Activated CD4-positive, alpha-beta T cell treated with anti-CD3 and anti-CD28 coated beads for 24 hours (primary cell): ENCODE results near the gene SUV39H1.
A peak's percentile ranks its signal among the peaks of the same experiment; 100 is the strongest.
"Not testable (repeated sequence)": the region's sequence is repeated elsewhere in the genome, so short reads cannot be mapped to it uniquely, and the experiment has no call there.

Experiments used
- DNase-seq, 2 donors: peaks; one replicate each; pipeline ENCODE4 v3.0.0-alpha.2; 2020; ENCODE audit warnings: low read depth in 2 of 2

SUV39H1 gene

DNA sequence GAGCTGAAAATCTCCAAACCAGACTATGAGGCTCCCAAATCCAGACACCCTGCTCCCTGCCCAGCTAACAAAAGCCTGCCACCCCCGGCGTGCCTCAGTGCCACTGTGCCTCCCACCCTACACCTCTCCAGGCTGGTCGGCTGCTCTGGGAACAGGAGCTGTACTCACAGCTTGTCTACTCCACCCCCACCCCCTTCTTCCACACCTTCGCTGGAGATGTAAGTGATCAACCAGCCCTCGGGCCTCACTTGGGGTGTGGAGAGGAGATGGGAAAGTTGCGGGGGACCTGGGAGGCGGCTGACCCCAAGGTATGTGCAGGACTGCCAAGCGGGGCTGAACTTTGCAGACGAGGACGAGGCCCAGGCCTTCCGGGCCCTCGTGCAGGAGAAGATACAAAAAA lies 11.1 kb upstream of the SUV39H1 start:
- DNase-seq, result no peak

DNA sequence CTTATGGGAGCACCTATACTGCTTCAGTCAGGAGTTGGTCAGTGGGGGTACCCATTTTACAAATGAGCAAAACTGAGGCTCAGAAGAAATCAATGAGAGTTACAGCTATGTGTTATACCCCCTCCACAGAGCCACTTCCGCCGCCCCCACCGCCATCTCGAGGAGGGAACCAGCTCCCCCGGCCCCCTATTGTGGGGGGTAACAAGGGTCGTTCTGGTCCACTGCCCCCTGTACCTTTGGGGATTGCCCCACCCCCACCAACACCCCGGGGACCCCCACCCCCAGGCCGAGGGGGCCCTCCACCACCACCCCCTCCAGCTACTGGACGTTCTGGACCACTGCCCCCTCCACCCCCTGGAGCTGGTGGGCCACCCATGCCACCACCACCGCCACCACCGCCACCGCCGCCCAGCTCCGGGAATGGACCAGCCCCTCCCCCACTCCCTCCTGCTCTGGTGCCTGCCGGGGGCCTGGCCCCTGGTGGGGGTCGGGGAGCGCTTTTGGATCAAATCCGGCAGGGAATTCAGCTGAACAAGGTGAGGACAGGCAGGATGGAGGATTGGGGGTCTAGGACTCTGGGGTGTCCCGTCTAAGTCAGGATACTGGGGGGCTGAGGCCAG lies 7.9 kb upstream of the SUV39H1 start:
- no peak for DNase-seq

GRCh38 chrX:48689208-48689920 lies 7.2 kb upstream of the SUV39H1 start:
- DNase-seq, result no peak

DNA sequence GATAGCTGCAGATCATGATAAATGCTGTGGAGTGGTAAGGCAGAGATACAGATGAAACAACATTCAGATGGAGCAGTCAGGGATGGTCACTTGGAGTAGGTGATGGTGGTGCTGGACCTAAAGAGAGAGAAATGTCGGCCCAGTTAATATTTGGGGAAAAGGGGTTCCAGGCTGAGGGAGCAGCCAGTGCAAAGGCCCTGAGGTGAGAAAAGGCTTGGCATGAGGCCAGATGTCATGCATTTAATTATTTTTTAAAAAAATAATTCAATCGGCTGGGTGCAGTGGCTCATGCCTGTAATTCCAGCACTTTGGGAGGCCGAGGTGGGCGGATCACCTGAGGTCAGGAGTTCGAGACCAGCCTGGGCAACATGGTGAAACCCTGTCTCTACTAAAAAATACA lies 4.8 kb upstream of the SUV39H1 start:
- DNase-seq, result not testable (repeated sequence)

DNA sequence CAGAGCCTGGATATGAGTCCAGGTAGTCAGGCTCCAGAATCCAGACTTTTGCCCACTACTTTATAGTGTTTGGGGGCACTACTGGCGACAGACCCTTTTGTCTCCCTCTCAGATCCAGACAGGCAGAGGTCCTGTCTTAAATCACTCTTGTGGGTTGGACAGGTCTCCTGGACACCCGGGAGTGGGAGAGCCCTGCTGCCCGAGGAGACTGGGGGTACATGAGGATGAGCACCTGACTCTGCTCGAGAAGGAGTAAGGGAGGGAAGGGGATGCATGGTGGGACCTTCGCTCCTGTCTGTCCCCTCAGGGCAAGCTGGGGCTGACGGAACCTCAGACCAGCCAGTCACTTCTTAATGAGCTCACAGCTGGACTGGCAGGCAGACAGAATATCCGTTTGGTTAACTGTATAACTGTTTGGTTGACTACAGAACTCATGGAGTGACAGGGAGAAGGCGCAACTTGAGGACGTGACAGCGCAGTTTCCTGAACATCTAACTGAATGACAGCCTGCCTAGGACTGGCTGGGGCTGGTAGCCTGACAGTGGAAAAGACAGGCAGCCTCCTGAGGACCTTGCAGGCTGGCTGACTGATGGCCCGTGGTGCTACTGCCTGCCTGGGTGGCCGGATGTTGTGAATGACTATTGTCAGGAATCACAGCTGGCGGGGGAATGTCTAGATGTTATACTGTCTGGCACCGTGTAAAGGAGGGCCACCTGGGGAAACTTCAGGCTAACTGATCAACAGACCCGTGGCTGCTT lies 1.6 kb upstream of the SUV39H1 start:
- no peak for DNase-seq

GRCh38 chrX:48695534-48695896 lies 1.0 kb upstream of the SUV39H1 start:
- no peak for DNase-seq

DNA sequence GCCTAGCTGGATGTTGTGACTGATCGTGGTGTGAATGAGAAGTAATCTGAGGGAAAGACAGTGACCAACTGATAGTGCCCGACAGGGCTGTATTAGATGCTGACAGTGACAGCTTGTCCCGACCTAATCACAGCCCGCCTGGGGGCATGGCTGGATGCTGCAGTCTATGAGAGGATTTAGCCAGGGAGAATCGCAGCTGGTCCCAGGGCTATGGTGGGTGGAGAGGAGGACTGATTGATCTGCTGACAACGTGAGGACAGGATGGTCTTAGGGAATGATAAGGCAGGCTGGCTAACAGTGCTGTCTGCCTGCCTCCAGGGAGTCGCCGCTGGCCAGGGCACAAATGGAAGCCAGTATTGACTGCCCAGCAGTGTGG lies 621 bp upstream of the SUV39H1 start:
- no peak for DNase-seq

DNA sequence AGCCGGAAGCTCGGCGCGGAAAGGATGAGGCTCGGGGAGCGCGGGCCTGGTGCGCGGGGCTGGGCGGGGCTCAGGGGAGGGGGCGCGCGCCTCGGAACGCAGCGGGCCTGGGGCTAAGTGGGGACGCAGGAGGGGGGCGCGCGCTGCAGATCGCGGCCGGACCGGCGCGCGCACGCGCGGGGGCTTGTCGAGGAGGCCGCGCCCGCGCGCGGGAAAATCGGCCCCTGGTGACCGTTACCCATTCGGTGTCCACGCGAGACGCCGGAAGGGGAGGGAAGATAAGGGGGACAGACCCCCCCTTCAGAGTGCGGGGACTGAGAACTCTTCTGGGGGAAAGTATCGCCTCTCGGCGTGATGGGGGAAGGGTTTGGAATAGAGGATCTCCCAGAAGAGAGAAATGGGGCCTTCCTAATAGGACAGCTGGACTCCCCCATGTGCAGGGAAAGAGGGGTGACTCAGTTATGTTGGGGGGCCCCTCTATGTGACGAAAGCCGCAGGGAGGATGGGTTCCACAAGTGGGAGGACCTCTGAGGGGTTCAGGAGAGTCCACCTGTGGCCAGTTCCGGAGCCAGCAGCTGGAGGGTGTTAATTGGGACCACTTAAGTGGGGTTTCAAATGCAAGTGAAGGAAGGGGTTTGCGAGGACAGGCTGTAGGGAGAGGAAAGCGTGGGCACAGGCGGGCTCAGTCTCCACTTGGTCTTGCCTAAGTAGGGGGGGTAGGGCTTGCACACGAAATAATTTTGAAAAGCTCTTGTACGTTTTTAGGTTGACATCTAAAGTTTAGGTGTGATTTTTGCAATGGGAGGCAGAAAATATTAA lies 584 bp downstream of the SUV39H1 start:
- peak in 1 of 2 donors; percentile 28 for DNase-seq

DNA sequence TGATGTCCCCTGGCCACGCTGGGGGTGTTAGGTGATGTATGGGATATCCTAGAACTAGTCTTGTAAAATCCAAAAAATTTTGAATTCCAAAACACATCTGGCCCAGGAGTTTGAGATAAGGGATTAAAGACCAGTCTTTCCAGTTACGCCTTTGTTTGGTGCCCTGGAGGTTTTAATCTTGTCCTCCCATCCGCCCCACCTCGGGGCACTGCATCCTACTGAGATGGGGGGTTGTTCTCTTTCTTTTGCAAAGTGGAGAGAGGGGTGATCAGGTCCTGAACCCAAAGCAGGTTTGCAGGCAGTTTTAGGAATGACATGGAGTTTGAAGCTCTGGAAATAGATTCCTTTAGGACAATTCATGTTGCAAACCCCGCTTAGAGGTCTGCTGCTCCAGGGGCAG lies 1.8 kb downstream of the SUV39H1 start:
- DNase-seq, result no peak

- no peak for DNase-seq
These were observed 3.7 kb downstream of the SUV39H1 start for GRCh38 chrX:48700246-48700645.

- DNase-seq, result no peak
These were observed 4.6 kb downstream of the SUV39H1 start for GRCh38 chrX:48700951-48701653.

DNA sequence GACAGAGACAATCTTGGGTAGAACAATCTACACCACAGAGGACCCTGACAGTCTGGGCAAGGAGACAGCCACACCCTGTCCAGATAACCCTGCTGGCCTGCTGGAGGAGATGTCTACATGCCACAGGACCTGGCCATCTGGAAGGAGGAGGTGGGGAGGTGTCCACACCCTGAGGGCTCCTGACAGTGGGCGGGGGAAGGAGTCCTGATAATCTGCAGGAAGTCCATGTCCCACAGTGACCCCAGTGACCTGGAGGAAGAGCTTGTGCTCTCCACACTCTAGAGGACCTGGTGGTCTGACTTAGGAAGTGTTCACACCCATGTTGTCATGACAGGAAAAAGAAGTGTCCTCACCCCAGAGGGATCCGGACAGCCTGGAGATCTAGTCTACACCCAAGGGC lies 5.5 kb downstream of the SUV39H1 start:
- DNase-seq, result no peak

DNA sequence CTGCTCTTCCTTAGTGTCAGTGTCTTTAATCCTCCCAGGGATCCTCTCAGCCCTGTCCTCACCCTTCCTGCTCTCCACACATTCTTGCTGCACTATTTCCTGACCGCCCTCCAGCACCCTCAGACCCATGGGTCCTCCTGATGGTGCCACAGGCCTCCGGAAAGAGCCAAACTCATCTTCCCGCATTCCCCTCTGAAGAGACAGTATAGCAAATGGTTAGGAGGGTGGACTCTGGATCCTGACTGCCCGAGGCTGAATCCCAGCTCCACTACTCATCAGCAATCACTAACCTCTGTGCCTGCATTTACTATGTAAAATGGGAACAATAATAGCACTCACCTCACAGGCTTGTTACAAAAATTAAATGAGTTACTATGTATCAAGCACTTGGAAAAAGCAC lies 6.2 kb downstream of the SUV39H1 start:
- DNase-seq, result no peak

DNA sequence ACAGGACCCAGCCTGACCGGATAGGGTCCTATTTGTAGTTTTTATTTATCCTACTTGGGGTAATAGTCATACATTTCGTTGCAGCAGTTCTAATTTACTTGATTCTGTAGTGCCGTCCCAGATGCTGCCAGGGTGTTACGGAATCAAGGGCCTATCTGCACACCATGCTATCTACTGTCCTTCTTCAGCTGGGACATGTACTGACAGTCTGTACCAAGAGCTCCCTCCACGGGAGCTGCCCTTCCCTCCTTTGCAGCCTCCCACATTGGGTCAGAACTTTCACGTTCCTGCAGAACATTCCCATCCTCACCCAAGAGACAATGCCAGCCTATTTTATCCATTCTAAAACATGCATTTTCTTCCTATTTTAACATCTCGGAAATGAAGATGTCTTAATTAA lies 6.7 kb downstream of the SUV39H1 start:
- no peak for DNase-seq

GRCh38 chrX:48703642-48704481 lies 7.3 kb downstream of the SUV39H1 start:
- no peak for DNase-seq

GRCh38 chrX:48705871-48706270 lies 9.3 kb downstream of the SUV39H1 start:
- no peak for DNase-seq

DNA sequence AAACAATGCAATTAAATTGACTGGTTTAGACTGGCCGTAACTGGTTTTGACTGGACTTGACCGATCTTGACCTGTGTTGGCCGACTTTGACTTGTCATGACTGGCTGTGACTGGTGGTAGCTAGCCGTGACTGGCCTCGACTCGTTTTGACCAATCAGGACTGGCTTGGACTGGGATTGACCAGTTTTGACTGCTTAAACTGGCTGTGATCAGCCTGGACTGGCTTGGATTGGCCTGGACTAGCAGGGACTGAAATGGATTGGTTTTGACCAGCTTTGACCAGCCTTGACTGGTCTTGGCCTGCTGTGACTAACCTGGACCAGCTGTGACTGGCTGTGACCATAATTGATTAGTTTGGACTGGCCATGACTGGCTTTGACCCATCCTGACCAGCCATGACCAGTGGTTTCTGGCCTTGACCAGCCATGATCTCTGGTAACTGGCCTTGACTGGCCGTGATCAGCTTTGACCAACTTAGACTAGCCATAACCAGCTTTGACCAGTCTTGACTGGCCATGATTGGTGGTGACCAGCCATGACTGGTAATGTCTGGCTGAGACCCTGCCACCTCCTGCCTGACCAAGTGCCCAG lies 13.1 kb downstream of the SUV39H1 start:
- no peak for DNase-seq

- DNase-seq, result no peak
These were observed 14.8 kb downstream of the SUV39H1 start for GRCh38 chrX:48711162-48711928.

DNA sequence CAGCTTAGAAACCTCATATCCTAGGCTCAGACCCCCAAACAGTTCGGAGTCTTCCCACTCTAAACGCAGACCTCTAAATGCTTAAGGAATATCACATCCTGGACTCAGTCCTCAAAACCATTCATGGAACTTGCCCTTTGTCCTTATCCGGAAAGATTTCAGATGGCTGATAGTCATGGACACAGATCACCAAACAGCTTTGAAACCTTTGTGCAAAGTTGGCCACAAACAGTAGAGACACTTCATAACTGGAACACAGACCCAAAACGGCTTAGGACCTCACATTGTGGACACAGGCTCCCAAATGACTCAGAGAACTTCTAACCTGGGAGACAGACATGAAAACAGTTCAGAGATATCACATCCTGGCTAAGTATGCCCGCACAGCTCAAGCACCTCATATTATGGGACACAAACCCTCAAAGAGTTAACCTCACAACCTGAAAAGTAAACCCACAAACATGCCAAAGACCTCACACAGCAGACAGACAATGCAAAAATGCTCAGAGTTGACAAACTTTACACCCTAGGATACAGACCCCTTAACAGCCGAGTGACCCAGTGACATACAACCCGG lies 15.5 kb downstream of the SUV39H1 start:
- DNase-seq, result no peak
